ENCODE results near the gene BGN.

The BGN gene

DNA sequence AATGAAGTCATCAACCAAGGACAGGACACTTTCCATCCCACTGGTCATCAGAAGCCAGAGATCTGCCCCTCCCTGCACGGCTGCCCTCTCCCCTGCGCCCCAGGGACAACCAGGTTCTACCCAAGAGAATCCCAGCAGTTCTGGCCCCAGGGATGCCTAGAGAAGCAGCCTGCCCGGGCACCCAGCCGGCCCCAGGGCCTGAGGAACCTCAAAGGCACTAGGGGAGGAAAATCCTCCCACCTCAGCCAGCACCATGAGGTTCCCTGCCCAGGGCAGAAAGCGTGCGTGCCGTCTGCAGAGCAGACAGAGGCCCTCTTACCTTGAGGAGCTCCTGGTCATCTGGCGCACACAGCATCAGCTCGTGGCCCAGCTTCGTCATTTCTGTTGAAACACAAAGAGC is 32.5 kb upstream of the BGN start:
- DNase-seq = no peak

DNA sequence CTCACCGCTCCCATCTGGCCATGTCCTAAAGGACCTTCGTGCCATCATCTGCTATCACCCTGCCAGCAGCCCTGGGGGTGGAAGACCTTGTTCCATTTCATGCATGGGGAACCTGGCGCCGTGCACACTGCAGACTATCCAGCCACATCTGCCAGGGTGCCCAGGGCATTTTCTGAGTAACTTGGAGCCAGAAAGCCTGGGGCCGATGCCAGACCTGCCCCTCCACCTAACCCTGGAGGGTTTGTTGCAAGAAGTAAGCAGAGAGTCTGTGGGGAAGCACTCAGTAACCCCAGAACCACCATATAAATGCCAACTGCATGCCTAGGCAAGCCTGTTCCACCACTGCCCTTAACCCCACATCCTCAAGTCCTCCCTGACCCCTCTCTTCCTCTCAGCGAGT is 31.7 kb upstream of the BGN start:
- no peak for DNase-seq

DNA sequence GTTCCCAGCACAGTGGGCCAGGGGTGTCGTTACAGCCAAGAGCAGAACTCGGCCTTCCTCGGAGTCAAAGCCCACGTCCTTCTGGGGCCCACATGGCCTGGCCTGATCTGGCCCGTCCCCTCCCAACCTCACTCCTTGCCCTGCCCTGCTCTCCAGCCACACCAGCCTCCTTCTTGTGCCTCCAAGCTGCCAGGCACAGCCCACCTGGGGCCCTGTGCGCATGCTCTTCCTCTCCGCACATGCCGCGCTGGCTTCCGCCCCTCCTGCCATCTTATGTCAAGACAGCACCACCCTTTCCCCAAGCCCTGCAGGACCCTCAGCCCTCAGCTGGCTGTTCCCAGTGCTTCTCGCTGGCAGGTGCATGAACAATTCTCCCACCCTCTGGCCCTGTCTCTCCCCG is 31.2 kb upstream of the BGN start:
- no peak for DNase-seq

DNA sequence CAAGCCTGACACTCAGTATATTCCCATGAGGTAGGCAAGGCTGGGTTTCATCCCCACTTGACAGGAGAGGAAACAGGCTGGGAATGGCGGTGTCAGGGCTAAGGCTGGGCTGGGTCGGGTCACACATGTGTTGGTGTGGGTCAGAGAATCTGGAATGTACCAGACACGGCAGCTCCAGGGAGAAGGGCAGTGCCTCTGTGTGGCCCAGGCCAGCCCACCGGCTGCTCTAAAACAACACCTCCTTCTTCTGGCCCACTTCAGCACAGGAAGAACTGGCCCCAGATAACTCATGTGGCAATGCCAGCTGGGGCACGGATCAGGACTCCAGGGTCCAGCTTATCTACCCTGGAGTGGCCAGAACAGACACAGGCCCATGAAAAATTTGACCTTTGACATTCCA is 30.7 kb upstream of the BGN start:
- no peak for DNase-seq

DNA sequence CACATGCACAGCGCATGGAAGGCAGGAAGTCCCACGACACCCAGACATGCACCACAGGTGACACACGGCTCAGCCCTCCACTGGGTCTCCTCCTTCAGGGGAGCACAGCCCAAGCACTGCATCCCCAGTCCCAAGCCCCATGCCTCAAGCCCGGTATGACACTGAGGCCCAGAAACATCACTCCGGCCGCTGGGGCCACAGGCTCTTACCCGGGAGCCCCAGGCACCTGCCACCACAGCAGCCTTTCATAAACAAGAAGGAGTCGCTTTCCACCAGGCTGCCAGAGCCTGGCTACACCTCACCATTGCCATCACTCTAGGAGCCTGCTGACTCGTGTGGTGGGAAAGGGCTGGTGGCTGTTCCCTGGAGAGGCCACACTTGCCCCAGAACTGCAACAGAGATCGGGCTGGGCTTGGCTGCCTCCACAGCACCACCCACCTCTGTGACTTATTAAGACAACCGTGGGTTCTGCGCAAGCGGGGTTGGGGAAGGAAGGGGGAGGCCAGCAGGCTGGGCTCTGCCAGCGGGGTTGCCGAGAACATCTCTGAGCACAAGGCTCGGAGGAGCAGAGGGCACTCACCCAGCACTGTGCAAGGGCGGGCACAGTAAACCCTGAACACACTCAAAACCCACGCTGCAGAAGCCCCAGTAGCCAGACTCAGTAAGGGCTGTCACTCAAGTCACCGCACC is 28.9 kb upstream of the BGN start:
- no peak for DNase-seq

DNA sequence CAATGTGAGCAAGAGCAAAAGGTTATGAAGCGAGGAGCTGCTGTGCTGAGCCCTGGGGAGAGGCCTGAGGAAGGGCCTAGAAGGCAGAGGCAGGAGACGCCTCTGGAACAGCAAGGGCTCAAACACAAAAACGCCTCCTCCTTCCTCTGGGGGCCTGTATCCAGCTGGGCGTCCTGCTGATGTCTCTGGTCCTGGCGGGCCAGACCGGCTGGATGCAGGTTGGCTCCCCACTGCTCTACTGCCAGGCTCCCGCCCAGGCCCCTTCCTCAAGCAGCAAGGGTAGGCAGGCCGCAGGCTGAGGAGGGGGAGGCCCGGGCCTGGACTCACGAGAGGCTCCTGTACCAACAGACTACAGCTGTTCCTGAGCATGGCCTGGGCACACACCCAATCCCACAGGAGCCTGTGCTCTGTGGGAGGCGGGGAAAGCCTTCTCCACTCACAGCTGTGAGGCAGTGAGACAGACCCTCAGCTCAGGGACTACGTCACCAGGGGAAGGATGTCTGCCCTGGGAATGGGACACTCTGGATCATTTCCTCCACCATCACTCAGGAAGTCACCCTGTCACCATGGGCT is 26.7 kb upstream of the BGN start:
- DNase-seq = no peak

DNA sequence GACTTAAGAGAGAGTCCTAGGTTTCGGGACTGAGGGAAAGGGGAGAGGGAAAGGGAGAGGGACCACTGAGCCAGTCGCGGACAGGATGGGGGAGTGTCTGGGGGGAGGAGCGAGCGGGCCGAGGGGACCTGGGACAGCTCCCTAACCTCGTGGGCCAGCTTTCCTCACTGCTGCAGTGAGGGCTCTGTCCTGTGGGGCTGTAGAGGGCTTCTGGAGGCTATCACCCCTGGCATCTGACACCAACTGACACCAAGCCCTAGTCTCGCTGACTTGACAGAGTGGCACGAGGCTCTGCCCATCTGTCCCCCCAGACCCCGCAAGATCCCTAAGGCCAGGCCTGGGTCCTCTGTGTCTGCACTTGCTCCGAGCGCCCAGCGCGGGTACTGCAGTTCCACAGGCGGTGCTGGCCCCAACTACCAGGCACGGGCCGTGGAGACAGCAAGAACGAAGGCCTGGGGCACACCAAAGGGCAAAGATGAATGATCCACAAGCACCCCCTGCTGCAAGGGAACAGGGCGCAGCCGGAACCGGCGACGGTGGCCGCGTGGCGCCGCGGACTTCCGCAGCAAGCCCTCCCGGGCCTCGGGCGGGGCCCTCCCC is 24.9 kb upstream of the BGN start:
- DNase-seq = no peak

DNA sequence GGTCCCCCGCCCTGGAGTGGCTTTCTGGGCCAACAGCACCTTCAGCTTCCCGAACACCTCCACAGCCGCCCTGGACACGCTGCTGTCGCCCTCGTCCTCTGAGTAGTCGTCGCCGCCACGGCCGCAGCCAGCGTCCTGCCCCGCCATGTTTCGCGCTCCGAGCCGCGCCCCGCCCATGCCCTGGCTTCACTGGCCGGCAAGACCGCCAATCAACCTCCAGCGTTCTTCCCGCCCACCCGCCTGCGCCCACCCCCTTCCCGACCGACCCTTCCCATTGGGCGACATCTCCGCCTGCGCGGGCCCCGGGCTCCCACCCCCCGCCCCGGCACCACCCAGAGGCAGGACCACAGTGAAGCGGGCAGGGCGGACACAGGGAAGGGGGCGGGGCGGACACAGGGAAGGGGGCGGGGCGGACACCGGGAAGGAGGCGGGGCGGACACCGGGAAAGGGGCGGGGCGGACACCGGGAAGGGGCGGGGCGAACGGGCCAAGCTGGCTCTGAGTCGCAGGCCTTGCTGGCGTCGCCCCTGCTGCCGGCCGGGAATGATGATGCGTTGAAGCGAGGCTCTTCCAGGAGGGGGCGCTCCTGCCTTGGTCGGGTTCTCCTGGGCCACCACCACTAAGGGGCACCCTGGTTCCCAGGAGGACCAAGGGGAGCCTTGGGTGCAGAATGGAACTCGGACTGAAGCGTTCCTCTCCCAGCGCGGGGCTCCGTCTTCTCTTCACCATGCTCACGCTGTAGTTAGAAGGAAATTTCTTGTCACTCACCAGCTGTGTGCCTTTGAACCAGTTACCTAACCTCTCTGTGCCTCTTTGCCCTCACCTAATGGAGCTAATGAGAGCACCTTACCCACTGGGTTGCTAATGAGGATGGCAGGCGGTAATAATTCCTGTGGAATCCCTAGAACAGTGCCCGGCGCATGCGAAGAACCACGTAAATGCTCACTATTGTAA is 24.1 kb upstream of the BGN start, which contains the start of gene HAUS7:
Gene HAUS7 (minus strand): TSS at position 166 of the 953 bp plus-strand sequence. CDS start 19 bp downstream, at position 147.
- DNase-seq = peak; percentile 91

DNA sequence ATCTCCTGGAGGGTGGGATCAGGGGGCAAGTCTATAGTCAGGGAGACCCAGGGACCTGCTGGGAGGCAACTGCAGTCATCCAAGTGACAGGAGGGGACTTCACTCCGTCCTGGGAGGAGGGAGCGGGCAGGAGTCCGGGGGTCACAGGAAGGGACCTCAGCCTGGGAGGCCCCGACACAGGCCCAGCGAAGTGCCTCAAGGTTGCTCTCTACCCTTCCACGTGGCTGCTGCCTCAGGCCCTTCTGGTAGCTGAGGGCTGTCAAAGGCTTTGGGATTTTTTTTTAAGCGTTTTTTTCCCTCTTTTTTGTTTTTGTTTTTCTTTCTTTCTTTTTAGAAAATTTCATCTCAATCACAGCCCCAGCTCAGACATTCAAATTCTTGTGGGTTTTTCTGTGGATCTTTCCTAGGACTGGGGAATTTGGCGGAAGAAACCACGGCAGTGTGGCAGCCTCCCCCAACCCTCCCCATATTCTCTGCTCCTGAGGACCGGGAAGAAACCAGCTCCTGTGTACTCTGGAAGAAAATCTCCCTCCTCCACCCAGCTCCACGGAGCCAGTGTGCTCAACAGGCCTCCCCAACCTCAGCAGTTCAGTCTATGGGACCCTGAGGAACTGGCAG is 23.0 kb upstream of the BGN start:
- DNase-seq = peak; percentile 68

DNA sequence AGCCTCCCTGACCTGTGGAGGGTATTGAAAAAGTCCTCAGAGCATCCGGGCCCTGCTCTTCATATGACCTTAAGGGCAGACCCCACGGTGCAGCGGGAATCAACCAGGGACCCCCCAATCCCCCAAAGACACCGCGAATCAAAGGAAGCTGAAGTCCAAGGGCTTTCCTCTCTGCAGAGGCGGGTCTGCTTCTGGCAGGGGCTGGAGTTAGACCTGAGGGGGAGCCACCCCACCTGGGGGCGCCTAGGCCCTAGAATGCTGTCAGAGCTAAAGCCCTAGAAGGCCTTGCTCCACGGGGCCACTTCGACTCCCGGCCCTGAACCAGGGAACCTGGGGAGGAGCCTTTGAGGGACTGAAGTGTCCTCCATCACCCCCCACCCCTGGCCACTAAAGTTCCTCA is 21.7 kb upstream of the BGN start:
- DNase-seq = no peak

DNA sequence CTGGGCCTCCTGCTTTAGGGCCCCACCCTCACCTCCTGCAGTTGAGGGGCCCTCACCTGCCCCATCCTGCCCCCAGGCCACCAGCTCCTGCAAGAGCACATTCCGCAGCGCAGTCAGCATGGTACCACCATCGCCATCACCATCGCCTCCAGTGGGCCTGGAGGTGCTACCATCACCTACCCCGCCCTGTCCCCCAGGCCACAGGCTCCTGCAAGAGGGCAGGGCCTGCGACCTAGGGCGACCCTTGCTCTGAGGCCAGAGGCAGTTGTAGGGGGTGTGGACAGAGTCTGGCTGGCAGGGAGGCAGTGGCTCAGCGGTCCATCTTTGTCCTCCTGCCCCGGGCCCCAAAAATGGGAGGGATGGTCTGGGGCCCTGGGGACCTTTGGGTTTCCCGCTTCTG is 20.5 kb upstream of the BGN start:
- DNase-seq = no peak

DNA sequence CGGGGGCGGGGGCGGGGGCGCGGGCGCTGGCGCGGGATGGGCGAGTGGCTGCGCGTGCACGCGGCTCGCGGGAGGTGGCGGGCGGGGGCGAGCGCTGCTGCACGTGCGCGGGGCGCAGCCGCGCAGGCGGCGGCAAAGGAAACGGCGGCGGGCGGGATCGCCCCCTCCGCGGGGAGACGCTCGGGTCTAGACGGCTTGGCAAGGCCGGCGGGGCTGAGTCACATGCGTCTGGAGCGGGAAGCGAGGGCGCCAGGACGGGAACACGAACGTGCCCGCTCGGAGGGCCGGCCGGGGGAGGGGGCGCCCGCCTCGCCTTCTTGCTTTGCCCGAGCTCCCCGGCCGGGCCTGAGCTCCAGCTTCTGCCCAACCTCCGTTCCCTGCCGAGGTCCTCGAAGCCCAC is 20.1 kb upstream of the BGN start:
- DNase-seq = peak; percentile 79

DNA sequence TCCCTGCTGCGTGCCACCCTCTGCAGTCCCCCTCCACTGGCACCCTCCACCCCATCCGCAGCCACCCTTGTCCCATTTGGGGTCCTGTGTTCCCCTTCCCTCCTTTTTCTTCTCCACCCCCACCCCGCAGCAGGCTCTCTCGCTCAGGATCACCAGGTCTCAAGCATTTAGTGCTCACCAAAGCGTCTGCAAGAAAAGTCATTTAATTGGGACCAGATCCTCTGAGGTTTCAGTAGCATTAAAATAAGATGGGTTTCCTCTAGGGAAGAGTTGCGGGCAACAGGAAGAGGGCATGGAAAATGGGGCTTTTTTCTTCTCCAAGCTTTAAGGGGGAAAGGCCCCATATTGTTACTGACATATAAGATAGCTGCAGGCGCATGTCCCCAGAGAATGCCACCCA is 19.5 kb upstream of the BGN start:
- DNase-seq = peak; percentile 53

DNA sequence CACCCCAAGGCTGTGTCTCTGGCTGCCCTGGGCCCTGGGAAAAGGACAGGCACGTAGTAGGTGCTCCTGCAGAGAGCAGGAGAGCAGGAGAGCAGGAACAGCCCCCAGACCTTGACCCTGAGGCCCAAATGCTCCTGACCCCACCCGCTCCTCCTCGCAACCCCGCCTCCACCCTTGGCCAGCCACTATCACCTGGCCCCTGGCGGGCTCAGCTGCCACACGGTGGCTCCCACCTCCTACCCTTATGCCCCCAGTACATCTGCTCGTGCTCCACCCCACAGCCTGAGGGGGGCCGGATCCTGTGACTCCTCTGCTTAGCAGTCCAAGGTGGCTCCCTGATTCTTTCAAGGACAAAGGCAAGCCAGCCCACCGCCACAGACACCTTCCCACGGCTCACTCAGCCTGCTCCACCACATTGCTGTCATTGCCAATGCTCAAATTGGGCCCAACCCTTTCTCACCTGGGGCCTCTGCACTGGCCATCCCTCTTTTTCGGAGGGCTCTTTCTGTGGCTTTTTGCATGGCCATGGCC is 19.0 kb upstream of the BGN start:
- DNase-seq = no peak

DNA sequence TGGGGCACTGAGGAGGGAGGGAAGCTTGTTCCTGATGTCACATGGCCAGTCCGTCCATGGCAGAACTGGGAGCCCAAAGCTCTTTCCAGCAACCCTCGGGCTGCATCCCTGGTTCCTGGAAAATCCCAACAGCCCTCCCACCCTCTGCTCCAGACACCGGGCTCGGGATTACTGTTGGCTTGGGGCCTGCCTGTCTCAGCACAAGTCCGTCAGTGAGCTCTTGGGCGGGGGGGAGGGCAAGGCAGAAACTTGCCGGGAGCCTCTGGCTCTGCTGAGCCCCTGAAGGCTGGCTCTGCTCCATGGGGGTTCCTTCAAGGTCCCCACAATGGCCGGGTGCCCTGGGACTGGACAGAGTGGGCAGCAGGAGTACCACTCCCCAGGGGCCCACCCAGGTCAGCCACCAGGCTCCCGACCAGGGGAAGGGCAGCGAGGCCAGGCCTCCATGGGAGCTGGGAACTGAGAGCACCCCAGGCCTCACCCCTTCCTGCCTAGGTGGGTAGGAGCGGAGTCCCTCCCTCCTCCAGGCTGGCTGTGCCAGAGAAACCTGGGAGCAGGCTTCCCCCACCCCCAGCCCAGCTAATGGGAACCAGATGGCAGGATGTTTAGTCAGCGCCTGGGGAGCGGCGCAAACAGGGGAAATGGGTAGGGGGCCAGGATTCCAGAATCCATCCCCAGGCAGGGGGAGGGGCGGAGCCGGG is 18.0 kb upstream of the BGN start:
- peak; percentile 89 for DNase-seq

DNA sequence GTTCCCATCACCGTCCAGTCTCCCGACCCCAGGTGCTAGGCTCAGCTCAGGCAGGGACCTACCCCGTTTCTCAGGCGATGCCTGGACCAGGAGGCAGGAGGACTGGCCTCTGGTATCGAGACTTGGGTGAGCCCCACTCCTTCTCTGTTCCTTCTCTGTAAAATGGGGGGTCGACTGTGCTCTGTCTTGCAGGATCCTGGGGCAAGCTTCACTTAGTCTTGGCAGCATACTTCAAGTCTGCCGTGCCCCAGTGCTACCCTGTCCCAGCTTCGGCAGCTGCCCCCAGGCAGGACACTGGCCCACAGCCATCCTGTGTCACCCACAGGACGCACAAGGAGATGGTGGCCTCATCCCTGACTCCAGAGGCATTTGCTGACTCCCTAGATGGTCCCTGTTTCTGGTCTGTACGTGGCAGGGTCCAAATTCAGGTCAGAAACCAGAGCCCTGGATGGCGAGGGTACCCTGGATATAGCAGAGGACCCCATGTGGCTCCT is 17.4 kb upstream of the BGN start:
- DNase-seq = peak; percentile 54

DNA sequence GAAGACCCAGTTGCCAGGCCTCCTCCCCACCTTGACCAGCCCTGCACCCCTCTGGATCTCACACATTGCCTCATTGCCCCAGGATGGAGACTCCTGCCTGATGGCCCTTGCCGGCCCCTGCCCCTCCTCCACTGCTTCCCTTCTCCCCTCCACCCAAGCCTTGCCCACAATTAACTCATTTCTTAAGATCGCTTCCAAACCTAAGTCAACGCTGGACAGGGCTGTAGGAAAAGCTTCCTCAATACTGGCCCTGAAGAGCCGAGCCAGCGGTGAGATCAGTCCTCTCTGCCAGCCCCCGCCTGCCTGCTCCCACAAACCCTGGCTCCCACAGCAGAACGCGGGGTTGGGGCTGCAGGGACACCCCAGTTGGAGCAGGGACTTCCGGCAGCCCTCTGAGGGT is 16.9 kb upstream of the BGN start:
- peak; percentile 49 for DNase-seq

DNA sequence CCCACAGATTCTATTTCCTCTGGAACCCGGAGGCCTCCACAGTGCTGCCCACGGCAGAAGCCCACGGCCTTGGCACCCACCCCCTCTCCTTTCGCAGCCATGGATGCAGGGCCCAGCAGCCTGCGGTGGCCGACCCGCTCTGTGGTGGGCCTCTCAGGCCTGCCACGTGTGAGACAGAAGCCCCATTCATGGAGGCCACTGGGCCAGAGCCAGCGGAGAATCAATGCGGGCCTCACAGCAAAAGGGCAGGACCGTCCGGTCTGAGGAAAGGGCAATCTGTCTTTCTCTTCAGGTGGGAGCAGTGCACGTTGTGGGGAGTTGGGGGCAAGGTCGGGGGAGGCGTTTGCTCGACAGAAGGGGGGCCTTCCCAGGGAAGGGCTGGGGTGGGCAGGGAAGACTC is 16.0 kb upstream of the BGN start:
- DNase-seq = no peak

DNA sequence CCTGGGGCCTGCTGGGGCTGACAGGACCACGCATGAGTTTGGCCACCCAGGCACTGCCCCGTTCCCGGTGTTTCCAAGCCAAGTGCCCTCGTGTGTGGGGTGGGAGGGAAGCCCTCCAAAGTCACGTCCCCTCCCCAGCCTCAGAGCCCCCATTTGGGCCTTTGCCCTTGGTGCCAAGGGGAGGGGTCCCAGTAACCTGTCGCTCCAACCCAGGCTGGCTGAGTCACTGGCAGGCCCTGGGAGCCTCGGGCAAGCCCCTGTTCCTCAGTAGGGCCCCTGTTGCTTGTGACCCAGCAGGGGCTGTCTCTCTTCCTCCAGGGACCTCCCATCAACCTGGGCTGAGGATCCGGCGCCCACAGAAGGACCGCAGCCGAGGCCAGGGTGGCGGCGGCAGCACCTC is 13.7 kb upstream of the BGN start:
- no peak for DNase-seq

DNA sequence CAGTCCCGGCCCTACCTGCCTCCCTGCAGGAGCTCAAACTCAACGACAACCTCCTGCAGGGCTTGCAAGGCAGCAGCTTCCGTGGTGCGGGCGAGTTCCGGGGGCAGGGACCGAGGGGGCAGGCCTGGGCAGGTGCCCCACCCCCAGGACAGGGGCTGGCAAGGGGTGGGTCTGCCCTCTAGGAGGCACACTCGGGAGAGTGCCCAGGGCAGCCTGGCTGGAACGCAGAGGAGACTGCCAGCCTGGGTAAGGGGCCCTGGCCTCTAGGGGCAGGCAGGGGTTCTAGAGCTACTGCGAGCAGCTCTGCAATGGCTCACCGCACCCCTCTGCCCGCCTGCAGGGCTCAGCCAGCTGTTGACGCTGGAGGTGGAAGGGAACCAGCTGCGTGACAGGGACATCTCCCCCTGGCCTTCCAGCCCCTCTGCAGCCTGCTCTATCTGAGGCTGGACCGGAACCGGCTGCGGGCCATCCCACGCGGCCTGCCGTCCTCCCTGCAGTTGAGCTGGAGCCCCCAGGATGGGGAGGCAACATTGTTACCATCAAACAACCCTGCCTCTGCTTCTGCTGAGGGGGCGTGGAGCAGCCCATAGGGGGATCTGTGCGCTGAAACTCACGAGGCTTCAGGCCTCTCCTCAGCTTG is 12.3 kb upstream of the BGN start:
- DNase-seq = no peak

DNA sequence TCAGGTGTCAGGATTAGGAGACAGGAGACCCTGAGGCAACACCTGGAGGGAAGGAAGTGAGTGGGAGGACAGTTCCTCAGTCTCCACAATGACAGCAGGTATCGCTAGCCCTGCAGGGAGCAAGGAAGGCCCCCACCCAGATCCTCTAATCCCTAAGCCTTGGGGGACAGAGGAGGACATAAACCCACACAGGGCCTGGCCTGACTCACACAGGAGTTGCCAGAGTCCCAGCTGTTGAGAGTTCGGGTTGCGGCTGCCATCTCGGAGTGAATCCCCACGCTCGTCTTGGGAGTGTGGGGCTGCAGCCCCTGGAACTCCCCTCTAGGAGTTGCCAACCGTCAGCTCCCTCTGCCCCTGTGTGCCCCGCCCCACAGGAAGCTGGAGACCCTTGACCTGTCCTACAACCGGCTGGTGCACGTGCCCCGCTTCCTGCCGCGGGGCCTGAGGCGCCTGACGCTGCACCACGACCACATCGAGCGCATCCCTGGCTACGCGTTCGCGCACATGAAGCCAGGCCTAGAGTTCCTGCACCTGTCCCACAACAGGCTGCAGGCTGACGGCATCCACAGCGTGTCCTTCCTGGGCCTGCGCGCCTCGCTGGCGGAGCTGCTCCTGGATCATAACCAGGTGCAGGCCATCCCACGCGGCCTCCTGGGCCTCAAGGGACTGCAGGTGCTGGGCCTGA is 9.2 kb upstream of the BGN start:
- no peak for DNase-seq

Data from fibroblast of skin of right quadriceps (primary cell).